Esophagus (tissue), 2 donors: ENCODE results near the gene TMEM42. TPM values are rescaled to one million over a fixed set of nuclear protein-coding genes. Genes with fewer than 3 reads are reported as not detected.
"Not testable (repeated sequence)": the region's sequence is repeated elsewhere in the genome, so short reads cannot be mapped to it uniquely, and the experiment has no call there.

Experiments
- H3K27ac ChIP-seq, 2 donors: one replicate each; pipeline ENCODE4 v1.5.1; 2013; ENCODE audit warnings: low read depth in 2 of 2, mild to moderate bottlenecking in 2 of 2, inconsistent platforms in 1 of 2, low read length in 1 of 2, moderate library complexity in 1 of 2
- H3K27me3 ChIP-seq, 2 donors: one replicate each; pipeline ENCODE4 v1.6.1; 2013; ENCODE audit warnings: low read length in 2 of 2, control low read depth in 1 of 2, mild to moderate bottlenecking in 1 of 2; ENCODE audit not compliant: insufficient read depth in 2 of 2, control insufficient read depth in 1 of 2
- H3K36me3 ChIP-seq, 2 donors: one replicate each; pipeline ENCODE4 v1.6.1; 2013; ENCODE audit warnings: low read length in 1 of 2; ENCODE audit not compliant: control insufficient read depth in 2 of 2, insufficient read depth in 2 of 2
- H3K4me1 ChIP-seq, 2 donors: one replicate each; pipeline ENCODE4 v1.6.1; 2013; ENCODE audit warnings: low read length in 1 of 2; ENCODE audit not compliant: control insufficient read depth in 2 of 2, insufficient read depth in 2 of 2
- H3K4me3 ChIP-seq, 2 donors: one replicate each; pipeline ENCODE4 v1.5.1; 2013; ENCODE audit warnings: low read length in 2 of 2, mild to moderate bottlenecking in 2 of 2, low read depth in 1 of 2, moderate library complexity in 1 of 2
- H3K9me3 ChIP-seq, 2 donors: one replicate each; pipeline ENCODE4 v1.6.1; 2013; ENCODE audit warnings: mild to moderate bottlenecking in 2 of 2, low read depth in 1 of 2, low read length in 1 of 2, moderate library complexity in 1 of 2; ENCODE audit not compliant: control insufficient read depth in 2 of 2, insufficient read depth in 1 of 2
- WGBS, 2 donors: extraction: QIAGEN DNeasy Blood & Tissue Kit; methylation state at CpG; one replicate each; pipeline ENCODE4 v1.1.7; 2013; 5-methylcytosine and 5-hydroxymethylcytosine counted together
- polyA plus RNA-seq, 2 donors: library from polyadenylated mRNA; stranded (reverse); fragments of 200-250 nt; gene quantifications; one replicate each; pipeline ENCODE4 v1.2.3, GENCODE V29; 2013
- donor health status: healthy with polysubstance abuse.
- donor health status: Bipolar disorder and iron deficiency.

The TMEM42 gene
- 10 to 100 TPM in 1 of 2 donors, 1 to 10 TPM in 1; 8.3 to 10.9 TPM for polyA plus RNA-seq

DNA sequence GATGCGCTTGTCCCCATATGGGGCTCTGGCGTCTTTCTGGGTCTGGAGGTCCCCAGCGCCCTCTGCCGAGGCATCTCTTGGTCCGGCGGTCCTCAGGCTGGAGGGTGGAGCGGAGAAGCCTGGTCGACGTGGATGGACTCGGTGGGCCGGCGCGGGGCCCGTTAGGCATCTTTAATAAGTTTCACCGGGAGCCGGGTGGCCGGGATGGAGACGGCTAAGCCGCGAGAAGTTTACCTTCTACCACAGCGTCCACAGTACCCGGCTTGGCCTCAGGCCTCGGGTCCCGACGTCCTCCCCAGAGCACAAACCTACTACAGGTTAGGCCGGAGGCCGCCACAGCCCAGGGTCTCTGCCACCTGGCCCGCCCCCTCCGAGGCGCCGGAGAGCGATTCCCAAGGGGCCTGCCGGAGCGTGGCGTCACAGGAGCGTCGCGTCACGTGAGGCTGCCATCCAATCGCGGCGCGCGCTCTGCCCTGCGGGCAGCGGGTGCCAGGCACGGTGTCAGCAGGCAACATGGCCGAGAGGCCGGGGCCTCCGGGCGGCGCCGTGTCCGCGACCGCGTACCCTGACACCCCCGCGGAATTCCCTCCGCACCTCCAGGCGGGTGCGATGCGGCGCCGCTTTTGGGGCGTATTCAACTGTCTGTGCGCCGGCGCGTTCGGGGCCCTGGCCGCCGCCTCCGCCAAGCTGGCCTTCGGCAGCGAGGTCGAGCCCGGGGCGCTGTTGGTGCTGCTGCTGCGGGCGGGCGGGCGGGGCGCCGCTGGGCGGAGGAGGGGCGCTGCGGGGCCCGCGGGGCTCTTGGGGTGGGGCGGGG is at the start of gene TMEM42:
TMEM42 (plus strand) TSS at position 501 of the 814 bp plus-strand sequence; CDS start at position 514, 13 bp downstream.
- Histone ChIP-seq H3K27me3 (no peaks in the 10 kb centered on the region), H3K36me3 (no peaks in the 10 kb centered on the region), H3K9me3 (no peaks in the 10 kb centered on the region), H3K4me1 (peaks cover 0 to 4% of the 10 kb centered on the region in 2 donors), H3K27ac (peak within 1 kb of the TSS; percentile 94), H3K4me3 (peak within 1 kb of the TSS; percentile 71 to 82)
- whole genome bisulfite sequencing, 2 donors: 2 to 3% methylated on average over 49 to 91 of the region's 91 CpGs

DNA sequence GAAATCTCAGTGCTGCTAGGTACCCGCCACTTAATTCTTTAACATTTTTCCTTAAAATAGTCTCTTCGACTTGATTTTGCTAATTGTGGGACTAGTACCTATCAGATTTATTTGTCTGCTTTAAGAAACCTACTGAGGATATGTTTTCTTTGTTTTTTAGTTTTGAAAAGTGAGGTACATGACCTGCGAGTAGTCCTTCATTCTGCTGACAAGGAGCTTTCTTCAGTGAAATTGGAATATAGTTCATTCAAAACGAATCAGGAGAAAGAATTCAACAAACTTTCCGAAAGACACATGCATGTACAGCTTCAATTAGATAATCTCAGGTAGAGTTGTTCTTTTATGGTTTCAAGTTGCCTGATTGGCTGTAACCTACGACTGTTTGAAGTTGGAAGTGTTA is 47.0 kb upstream of the TMEM42 start:
- Histone ChIP-seq H3K27ac (no peak overlapping the region), H3K27me3 (no peaks in the 10 kb centered on the region), H3K4me1 (no peaks in the 10 kb centered on the region), H3K9me3 (no peaks in the 10 kb centered on the region), H3K4me3 (no peak overlapping the region), H3K36me3 (no peaks in the 10 kb centered on the region)
- WGBS, 2 donors: 94 to 95% methylated on average over 6 of the region's 6 CpGs

GRCh38 chr3:44816334-44816733 is 45.4 kb upstream of the TMEM42 start:
- not testable (repeated sequence) for H3K27ac ChIP-seq, H3K36me3 ChIP-seq, H3K9me3 ChIP-seq, H3K4me1 ChIP-seq, H3K4me3 ChIP-seq, H3K27me3 ChIP-seq
- 96 to 100% methylated on average over 2 of the region's 2 CpGs for WGBS, 2 donors

GRCh38 chr3:44821206-44821605 is 40.5 kb upstream of the TMEM42 start:
- H3K4me3 ChIP-seq, H3K27me3 ChIP-seq, H3K9me3 ChIP-seq, H3K4me1 ChIP-seq, H3K36me3 ChIP-seq, H3K27ac ChIP-seq: not testable (repeated sequence)
- 97% methylated on average over 20 to 34 of the region's 34 CpGs for WGBS, 2 donors

DNA sequence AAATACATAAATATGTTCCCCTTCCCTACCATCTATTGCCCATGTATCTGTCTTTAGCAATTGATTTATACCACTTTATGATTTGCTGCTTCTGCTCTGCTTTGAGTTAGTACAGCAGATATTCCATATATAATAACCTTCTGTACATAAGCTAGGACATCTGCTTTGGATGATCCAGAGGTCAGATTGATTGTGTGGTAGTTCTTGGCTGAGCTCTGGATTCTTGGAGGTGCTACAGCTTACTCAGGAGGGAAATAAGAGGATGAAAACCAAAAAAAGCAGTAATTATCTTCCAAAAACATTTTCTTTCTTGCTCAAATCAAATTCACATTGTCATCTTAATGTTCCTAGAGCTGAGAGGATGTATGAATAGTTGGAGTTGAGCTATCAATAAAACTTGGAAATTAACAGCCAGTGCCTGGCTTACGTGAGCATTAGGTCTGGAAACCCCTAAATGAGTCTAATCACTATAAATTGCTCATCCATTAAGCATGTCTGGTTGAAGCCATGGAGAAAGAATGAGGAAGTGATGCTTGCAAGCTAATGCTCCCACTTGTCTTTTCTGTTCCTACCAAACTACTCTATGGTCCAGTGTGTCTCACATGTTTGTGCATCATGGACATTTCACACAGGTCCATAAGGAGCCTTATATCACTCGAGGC is 36.3 kb upstream of the TMEM42 start:
- peaks cover 0 to 2% of the 10 kb centered on the region in 2 donors for H3K4me1 ChIP-seq
- H3K4me3 ChIP-seq: no peak overlapping the region
- H3K27me3 ChIP-seq: no peaks in the 10 kb centered on the region
- H3K9me3 ChIP-seq: no peaks in the 10 kb centered on the region
- no peak overlapping the region for H3K27ac ChIP-seq
- WGBS, 2 donors: 82 to 88% methylated on average over 2 of the region's 2 CpGs
- H3K36me3 ChIP-seq: no peaks in the 10 kb centered on the region

DNA sequence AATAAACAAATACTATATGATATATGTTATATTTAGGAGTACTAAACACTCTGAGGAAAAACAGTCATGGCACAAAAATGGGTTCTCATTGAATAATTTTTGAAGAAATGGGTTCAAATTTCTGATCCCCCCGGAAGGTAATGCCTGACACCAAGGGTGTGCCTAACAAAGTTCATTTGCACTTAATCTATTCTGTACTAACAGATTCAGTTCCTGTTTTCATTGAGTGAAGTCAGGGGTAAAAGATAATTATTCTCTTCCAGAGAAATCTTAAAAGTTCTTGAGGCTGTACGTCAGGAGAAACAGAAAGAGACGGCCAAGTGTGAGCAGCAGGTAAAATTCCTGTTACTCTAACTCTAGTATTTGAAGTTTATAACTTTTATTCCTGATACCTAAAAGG is 34.5 kb upstream of the TMEM42 start:
- Histone ChIP-seq H3K4me1 (peaks cover 0 to 2% of the 10 kb centered on the region in 2 donors), H3K4me3 (no peak overlapping the region), H3K9me3 (no peaks in the 10 kb centered on the region), H3K36me3 (no peaks in the 10 kb centered on the region), H3K27ac (no peak overlapping the region), H3K27me3 (no peaks in the 10 kb centered on the region)
- WGBS, 2 donors: 92 to 97% methylated on average over 3 of the region's 3 CpGs

GRCh38 chr3:44831232-44831631 is 30.5 kb upstream of the TMEM42 start:
- 94 to 95% methylated on average over 5 of the region's 5 CpGs for WGBS, 2 donors
- no peak overlapping the region for H3K4me3 ChIP-seq
- no peak overlapping the region for H3K27ac ChIP-seq
- H3K4me1 ChIP-seq: no peaks in the 10 kb centered on the region
- H3K27me3 ChIP-seq: no peaks in the 10 kb centered on the region
- H3K9me3 ChIP-seq: no peaks in the 10 kb centered on the region
- H3K36me3 ChIP-seq: no peaks in the 10 kb centered on the region

GRCh38 chr3:44832032-44832431 is 29.7 kb upstream of the TMEM42 start:
- WGBS, 2 donors: 95% methylated on average over 1 of the region's 1 CpG
- Histone ChIP-seq H3K9me3 (no peaks in the 10 kb centered on the region), H3K27ac (no peak overlapping the region)

GRCh38 chr3:44832965-44833364 is 28.7 kb upstream of the TMEM42 start:
- WGBS, 2 donors: 76 to 100% methylated on average over 2 of the region's 2 CpGs
- Histone ChIP-seq H3K4me1 (no peaks in the 10 kb centered on the region), H3K27me3 (no peaks in the 10 kb centered on the region), H3K4me3 (no peak overlapping the region), H3K36me3 (no peaks in the 10 kb centered on the region), H3K9me3 (no peaks in the 10 kb centered on the region), H3K27ac (no peak overlapping the region)

More at GRCh38 chr3:44832032-44832431, 29.7 kb upstream of the TMEM42 start:
- Histone ChIP-seq H3K27me3 (no peaks in the 10 kb centered on the region), H3K4me3 (no peak overlapping the region), H3K4me1 (no peaks in the 10 kb centered on the region), H3K36me3 (no peaks in the 10 kb centered on the region)
